ENCODE data around the gene DCAF10.

DNA sequence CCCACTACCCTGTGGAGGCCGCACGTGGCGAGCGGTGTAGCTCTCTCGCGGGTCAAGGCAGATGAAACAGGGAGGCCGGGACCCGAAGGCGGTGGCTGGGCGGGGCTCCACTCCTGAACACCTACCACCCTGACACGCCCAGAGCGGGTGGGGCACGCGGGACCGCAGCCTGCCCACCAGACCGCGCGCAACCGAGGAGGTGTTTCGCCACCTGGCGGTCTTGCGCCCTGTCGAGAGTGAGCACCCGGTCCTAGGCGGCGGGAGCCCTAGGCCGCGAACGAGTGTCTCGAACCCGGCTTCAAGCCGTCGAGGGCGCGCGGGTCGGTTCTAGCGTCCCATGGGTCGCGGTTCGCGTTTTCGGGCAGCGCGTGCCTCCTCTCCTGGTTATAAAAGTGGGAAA, 13.5 kb upstream of the DCAF10 start:
- TF ChIP-seq, protein P1, sequence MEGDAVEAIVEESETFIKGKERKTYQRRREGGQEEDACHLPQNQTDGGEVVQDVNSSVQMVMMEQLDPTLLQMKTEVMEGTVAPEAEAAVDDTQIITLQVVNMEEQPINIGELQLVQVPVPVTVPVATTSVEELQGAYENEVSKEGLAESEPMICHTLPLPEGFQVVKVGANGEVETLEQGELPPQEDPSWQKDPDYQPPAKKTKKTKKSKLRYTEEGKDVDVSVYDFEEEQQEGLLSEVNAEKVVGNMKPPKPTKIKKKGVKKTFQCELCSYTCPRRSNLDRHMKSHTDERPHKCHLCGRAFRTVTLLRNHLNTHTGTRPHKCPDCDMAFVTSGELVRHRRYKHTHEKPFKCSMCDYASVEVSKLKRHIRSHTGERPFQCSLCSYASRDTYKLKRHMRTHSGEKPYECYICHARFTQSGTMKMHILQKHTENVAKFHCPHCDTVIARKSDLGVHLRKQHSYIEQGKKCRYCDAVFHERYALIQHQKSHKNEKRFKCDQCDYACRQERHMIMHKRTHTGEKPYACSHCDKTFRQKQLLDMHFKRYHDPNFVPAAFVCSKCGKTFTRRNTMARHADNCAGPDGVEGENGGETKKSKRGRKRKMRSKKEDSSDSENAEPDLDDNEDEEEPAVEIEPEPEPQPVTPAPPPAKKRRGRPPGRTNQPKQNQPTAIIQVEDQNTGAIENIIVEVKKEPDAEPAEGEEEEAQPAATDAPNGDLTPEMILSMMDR (IDR thresholded peaks at IDR 0.05), result no peak
- no peak for TF ChIP-seq EZH2 (IDR thresholded peaks at IDR 0.05; ENCODE audit: borderline replicate concordance, insufficient read depth, low read depth, low read length, poor library complexity, severe bottlenecking)

Measured in B cell (primary cell).